ACHN (cell line): ENCODE data around the gene PRELID2.
"Not testable (repeated sequence)": the region's sequence is repeated elsewhere in the genome, so short reads cannot be mapped to it uniquely, and the experiment has no call there.

Source experiments
- DNase-seq: peaks from one replicate; pipeline ENCODE4 v3.0.0-alpha.2; 2015
- in situ Hi-C: cut with HindIII; loops from 2 replicates; pipeline ENCODE4 v1.10.0; 2017; ENCODE audit warnings: low sequenced_read_pairs, low pct_ligation_motif_present, low pct_unique_long_range_greater_than_20kb

Gene PRELID2

GRCh38 chr5:145834917-145835847, at the start of gene PRELID2:
Gene PRELID2 (minus strand): TSS chr5:145835342. CDS start chr5:145835251, 91 bp downstream.
- in situ Hi-C loops: no loop called here
- DNase-seq: peak; percentile 94

GRCh38 chr5:145874765-145875164, 39.6 kb upstream of the PRELID2 start:
- in situ Hi-C loops: no loop called here
- DNase-seq: no peak

DNA sequence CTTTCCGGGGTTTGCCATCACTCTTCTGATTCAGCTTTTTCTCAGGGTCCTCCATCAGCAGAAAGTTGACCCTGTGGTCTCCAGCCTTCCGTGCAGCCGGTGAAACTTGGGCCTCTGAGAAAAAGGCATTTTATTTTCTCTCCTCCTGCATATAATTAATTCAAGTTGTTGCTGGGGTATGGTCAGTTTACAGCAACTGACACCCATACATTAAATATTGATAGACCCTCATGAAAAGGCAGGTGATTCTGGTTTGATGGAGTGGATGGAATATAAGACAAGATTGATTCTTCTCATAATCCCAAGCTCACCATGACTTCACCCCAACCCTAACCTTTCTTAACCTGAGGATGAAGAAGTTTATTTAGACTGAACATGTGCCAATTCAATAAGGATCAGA, 37.8 kb upstream of the PRELID2 start, which contains the start of gene GRXCR2:
GRXCR2 (minus strand) TSS at position 101 of the 400 bp plus-strand sequence; CDS start at position 55, 46 bp downstream.
- no peak for DNase-seq
- in situ Hi-C loops: no loop called here

DNA sequence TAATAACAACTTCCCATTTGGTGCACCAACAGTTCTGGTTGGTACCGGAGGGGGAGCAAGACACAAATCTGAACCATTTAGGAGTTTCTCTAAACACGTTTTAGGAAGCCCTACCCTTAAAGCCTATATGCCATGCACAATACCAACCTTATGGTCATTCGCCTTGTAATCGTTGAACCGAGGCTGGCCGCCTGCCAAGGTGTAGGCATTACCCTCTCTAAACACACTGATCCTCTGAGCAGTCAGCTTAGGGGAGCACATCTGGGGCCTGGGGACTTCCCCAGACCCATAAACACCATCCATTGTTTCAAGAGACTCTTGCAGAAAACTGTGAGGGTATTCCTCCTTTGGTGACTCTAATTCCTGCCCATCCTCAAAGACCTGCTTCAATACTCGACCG, 37.3 kb upstream of the PRELID2 start:
- DNase-seq: no peak
- in situ Hi-C loops: no loop called here

DNA sequence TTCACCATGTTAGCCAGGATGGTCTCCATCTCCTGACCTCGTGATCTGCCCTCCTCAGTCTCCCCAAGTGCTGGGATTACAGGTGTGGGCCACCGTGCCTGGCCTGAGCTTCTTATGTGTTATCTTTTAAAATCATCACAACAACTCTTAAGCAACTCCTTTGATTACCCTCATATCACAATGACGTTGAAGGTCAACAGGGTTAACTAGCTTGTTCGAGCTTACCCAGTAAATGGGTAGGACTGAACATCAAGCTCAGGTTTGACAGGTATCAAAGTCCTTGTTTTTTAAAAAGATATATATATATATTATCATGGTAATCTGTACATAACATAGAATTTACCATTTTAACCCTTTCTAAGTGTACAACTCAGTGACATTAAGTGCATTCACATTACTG, 34.6 kb upstream of the PRELID2 start:
- in situ Hi-C loops: no loop called here
- DNase-seq: no peak

- no peak for DNase-seq
- in situ Hi-C loops: no loop called here
Measured at GRCh38 chr5:145867806-145868205, 32.7 kb upstream of the PRELID2 start.

GRCh38 chr5:145864432-145864831, 29.3 kb upstream of the PRELID2 start:
- DNase-seq, in situ Hi-C loops: not testable (repeated sequence)

DNA sequence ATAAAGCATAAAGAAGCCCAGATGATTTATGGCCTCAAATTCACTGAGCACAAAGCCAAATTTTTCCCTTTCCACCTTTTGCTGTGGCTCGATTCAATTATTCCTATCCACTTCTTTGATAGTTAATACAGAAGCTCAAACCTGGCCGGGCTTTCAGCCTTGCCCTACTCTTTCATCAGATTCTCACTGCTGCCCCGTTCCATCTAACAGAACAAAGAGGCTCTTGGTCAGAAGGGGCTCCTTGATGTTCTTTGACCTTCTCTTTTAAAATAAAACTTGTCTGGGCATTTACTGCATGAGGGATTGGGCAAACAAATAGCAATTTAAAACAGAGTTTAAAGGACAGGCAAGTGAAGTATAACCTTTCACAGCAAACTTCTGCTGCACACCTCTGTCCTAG, 27.9 kb upstream of the PRELID2 start:
- in situ Hi-C loops: no loop called here
- DNase-seq: no peak

- no peak for DNase-seq
Measured at GRCh38 chr5:145859897-145860296, 24.8 kb upstream of the PRELID2 start.

DNA sequence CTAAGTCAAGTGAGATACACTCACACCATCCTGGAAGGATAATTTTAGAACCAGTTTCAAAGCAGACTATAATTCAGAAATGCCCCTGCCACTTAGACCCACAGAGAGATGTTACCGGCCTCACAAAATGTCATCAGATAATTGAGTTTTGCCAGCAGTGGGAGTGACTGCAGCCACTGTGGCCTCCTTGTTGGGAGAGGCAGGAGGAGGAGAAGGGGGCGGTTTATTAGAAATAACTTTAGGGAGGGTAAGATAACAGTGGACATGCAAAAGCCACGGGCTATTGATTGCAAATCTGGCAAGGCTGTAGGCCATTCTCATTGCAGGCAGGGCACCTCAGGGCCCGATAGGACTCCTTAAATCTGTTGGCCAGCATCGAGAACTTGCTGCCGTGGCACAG, 24.3 kb upstream of the PRELID2 start:
- DNase-seq: no peak
- in situ Hi-C loops: no loop called here

More at GRCh38 chr5:145859897-145860296, 24.8 kb upstream of the PRELID2 start:
- in situ Hi-C loops: no loop called here

GRCh38 chr5:145858959-145859358, 23.8 kb upstream of the PRELID2 start:
- no peak for DNase-seq

DNA sequence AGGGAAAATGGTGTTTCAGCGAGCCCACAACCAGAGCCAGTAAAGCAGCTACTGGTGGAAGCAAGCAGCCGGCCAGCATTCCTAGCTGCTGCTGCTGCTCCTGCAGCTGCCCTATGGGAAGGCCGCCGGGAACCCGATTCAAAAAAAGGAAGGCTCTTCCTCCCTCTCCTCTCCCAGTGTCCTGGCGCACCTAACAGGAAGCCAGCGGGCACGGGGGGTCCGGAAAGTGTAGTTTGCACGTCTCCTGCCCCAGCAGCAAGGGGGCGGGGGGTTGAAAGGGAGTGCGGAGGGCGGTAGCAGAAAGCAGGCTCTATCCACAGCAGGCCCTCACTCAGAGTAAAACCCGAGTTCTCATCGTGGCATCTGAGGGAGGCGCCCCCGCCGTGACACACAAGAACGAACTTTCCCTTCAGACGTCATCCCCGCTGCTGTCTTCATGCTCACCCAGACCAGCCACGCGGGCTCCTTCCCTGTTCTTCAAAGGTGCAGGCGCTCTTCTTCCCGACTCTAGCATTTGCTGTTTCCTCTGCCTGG, 21.2 kb upstream of the PRELID2 start:
- in situ Hi-C loops: no loop called here
- no peak for DNase-seq

More at GRCh38 chr5:145858959-145859358, 23.8 kb upstream of the PRELID2 start:
- in situ Hi-C loops: no loop called here

DNA sequence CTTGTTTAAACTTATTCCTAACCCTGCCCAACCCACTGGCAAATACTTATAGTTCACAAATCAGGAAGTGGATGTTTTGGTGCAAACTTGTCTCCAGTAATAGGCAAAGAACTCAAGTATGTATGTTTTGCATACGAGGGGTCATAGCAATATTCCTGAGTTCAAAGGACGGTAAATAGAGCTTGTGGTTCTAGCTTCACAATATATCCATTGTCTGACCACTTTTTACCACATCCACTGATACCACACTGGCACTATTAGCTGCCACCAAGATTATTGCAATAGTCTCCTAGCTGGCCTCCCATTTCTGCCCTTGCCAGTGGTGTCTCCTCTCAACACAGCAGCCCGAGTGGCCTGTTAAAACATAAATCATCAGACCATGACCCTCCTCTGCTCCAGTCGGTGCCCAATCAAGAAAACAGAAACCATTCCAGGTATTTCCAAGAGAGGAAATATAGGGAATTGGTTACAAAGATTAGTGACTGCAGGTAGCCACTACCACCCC, 20.7 kb upstream of the PRELID2 start:
- no peak for DNase-seq
- in situ Hi-C loops: no loop called here

GRCh38 chr5:145854651-145855258, 19.6 kb upstream of the PRELID2 start:
- DNase-seq: peak; percentile 45
- in situ Hi-C loops: no loop called here

- DNase-seq: no peak
- in situ Hi-C loops: no loop called here
Measured at GRCh38 chr5:145853781-145854376, 18.7 kb upstream of the PRELID2 start.

- in situ Hi-C loops: no loop called here
- DNase-seq: no peak
Measured at GRCh38 chr5:145852990-145853389, 17.8 kb upstream of the PRELID2 start.

DNA sequence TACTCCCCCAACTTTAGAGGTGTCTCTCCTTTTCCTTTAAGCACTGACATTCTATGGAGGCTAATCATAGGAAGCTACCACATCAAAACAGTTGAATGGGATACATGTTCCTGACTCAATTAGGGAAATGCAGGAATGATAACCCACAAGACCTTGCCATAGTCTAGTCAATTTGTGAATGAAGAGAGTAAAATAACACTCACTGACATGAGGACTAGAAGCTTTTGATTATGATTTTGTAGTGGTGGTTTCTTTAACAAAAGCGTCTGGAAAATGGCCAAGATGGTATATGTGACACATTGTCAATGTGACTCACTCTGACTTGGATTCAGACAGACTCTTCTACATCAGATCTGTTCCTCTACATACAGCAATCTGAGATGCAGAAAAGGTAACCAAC, 13.7 kb upstream of the PRELID2 start:
- in situ Hi-C loops: no loop called here
- DNase-seq: no peak

DNA sequence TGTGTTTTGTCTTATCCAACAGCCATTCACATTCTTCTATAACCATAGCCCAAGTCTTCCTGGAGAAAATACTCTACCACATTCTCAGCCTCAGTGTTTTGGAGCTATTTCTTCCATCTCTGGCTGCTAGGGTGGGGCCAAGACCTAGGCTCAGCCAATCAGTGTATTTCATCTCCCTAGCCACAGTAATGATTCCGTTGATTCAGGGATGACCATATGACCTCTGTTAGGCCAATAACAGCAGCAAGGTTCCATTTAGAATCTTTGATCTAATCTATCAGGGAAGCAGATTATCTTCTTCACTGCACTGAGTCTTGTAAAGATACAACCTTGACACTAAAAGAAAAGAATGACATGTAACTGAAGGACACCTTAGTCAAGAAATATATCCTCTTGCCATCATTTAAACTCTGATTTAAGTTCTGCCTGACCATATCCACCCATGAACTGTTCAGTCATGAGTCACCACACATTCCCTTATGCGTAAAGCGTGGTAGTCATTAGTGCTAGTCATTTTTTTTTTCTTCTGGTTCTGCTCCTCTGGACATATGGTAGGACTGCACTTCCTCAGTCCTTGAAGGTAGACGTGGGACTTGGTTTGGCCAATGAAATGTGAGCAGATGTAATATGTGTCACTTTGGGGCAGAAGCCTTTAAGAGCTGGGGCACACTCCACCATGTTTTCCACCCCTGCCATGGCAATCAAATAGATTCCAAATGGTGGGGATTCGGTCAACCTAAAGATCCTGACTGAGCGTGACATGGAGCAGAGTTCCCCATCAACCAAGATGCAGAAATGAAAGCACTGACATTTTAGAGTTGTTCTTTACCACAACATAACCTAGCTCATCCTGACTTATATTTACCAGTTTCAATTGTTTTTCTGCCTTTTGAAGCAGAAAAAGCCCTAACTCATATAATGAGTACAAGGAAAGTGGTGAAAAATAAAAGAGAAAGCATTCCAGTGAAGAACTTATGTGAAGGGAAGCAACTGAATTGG, 12.7 kb upstream of the PRELID2 start:
- peak; percentile 31 for DNase-seq
- in situ Hi-C loops: no loop called here
